ENCODE results near the gene NES.

The NES gene

DNA sequence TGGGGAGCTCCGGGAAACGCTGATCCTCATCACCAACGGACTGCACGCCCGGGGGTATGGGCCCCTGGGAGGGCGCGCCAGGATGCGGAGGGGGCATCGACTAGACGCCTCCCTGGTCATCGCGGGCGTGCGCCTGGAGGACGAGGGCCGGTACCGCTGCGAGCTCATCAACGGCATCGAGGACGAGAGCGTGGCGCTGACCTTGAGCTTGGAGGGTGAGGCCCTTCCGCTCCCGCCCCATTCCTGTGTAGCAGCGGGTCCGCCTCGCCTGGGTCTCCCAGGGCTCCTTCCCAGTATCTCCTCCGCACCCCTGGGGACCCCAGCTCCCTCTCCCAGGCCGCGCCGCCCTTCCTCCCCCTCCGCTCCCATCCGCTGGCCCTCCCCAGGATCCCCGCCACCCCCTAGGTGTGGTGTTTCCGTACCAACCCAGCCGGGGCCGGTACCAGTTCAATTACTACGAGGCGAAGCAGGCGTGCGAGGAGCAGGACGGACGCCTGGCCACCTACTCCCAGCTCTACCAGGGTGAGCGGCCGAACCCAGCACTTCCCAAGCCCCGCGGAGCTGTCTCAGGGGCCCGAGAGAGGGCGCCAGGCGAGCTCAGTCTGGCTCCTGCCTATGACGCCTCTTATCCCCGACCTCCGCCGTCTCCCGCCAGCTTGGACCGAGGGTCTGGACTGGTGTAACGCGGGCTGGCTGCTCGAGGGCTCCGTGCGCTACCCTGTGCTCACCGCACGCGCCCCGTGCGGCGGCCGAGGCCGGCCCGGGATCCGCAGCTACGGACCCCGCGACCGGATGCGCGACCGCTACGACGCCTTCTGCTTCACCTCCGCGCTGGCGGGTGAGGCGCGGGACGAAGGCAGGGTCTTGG is 53.0 kb downstream of the NES start:
- H3K27ac ChIP-seq: no peak overlapping the region
- no peak for DNase-seq (ENCODE audit: low spot score)
- TF ChIP-seq, protein P1, sequence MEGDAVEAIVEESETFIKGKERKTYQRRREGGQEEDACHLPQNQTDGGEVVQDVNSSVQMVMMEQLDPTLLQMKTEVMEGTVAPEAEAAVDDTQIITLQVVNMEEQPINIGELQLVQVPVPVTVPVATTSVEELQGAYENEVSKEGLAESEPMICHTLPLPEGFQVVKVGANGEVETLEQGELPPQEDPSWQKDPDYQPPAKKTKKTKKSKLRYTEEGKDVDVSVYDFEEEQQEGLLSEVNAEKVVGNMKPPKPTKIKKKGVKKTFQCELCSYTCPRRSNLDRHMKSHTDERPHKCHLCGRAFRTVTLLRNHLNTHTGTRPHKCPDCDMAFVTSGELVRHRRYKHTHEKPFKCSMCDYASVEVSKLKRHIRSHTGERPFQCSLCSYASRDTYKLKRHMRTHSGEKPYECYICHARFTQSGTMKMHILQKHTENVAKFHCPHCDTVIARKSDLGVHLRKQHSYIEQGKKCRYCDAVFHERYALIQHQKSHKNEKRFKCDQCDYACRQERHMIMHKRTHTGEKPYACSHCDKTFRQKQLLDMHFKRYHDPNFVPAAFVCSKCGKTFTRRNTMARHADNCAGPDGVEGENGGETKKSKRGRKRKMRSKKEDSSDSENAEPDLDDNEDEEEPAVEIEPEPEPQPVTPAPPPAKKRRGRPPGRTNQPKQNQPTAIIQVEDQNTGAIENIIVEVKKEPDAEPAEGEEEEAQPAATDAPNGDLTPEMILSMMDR (conservative IDR thresholded peaks at IDR 0.05; ENCODE audit: low read depth): peak; percentile 45
- ChIA-PET POLR2A (ENCODE audit: low non-redundant PET) (no interaction called here), CTCF (interaction anchor here (0.6 to 2.2 kb wide), 21 partner anchors 13 to 238 kb away, joined by 3 to 8 read pairs (median 4); partner anchors contain the start of genes CRABP2, NES, NTRK1 and TTC24)

GRCh38 chr1:156622581-156623297 is 54.5 kb downstream of the NES start:
- no peak overlapping the region for H3K27ac ChIP-seq
- ChIA-PET POLR2A (ENCODE audit: low non-redundant PET) (no interaction called here), CTCF (interaction anchor here (1.0 to 1.9 kb wide), 4 partner anchors 34 to 237 kb away, joined by 3 to 7 read pairs (median 4); partner anchors contain the start of gene NTRK1)
- TF ChIP-seq, protein P1 (conservative IDR thresholded peaks at IDR 0.05; ENCODE audit: low read depth): no peak
- no peak for DNase-seq (ENCODE audit: low spot score)

DNA sequence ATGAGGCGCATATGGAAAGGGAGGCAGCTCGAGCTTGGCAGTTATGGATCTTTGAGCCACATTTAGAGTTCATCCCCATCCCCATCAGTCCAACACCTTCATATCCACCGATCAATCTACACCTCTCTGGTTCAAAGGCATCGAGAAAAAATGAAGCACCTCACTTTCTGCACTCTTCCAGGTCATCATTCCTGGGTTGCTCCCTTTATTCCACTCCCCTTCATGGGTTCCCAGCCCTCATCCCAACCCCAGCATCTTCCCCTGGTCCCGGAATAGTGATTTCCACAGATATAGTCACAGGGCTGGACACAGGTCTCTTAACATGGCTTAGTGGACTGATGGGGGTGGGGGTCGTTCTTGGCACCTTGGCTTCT is 57.6 kb downstream of the NES start:
- DNase-seq (ENCODE audit: low spot score): no peak
- ChIA-PET CTCF (interaction anchor here (0.6 to 1.7 kb wide), 7 partner anchors 11 to 205 kb away, joined by 3 to 6 read pairs (median 3); partner anchors contain the start of gene NAXE), POLR2A (ENCODE audit: low non-redundant PET) (no interaction called here)
- no peak overlapping the region for H3K27ac ChIP-seq
- TF ChIP-seq, protein P1 (conservative IDR thresholded peaks at IDR 0.05; ENCODE audit: low read depth): no peak

- ChIA-PET CTCF (interaction anchor here (0.6 to 1.7 kb wide), 9 partner anchors 11 to 204 kb away, joined by 3 to 6 read pairs (median 3); partner anchors contain the start of gene NAXE), POLR2A (ENCODE audit: low non-redundant PET) (no interaction called here)
- H3K27ac ChIP-seq: no peak within 1 kb of the TSS
- no peak for DNase-seq (ENCODE audit: low spot score)
- TF ChIP-seq, protein P1 (conservative IDR thresholded peaks at IDR 0.05; ENCODE audit: low read depth): peak; percentile 25
Measured at GRCh38 chr1:156618853-156619581, 58.2 kb downstream of the NES start, which contains the start of gene HAPLN2. TSS of gene HAPLN2 (plus strand) at chr1:156619415. CDS start at chr1:156623491, 4,076 bp downstream.

Data from RWPE1 (cell line).